Endothelial cell of umbilical vein (primary cell): Measurements from ENCODE around the gene PRKAB1. TPM values are rescaled to one million over a fixed set of nuclear protein-coding genes. Genes with fewer than 3 reads are reported as not detected.

ENCODE experiments used
- BruUV-seq: library from RNA; stranded (reverse); fragments of 400-500 nt; replicated peaks from 2 replicates; lab custom pipeline; 2021; lab: Mats Ljungman, UMichigan
- CTCF ChIA-PET: fragments of 300-600, 350-600 bp; sonication (Branson Sonifier 250); formaldehyde crosslinking; loops from one replicate; lab custom pipeline; 2021; ENCODE audit warnings: antibody characterized with exemption, inconsistent platforms; lab: Charles Lee
- POLR2A ChIA-PET: fragments of 300-600, 350-600 bp; sonication (Branson Sonifier 250); formaldehyde crosslinking; loops from one replicate; lab custom pipeline; 2021; ENCODE audit warnings: antibody characterized with exemption, inconsistent platforms; lab: Charles Lee
- DNase-seq: peaks from one replicate; pipeline ENCODE4 v3.0.0-alpha.2; 2011; ENCODE audit warnings: low read depth, low spot score
- FAIRE-seq: peaks from 2 replicates; lab custom pipeline; 2011; peaks lifted over from hg19 to GRCh38; lab: Jason Lieb, UNC
- H2AFZ ChIP-seq: 2 replicates; pipeline ENCODE4 v1.6.0; 2012; ENCODE audit warnings: low read depth, low read length, control low read depth, inconsistent platforms
- H3K27ac ChIP-seq: 2 replicates; pipeline ENCODE4 v1.5.1; 2011; ENCODE audit warnings: low read depth, mild to moderate bottlenecking, control low read depth, low read length, moderate library complexity; ENCODE audit not compliant: insufficient read depth
- H3K27me3 ChIP-seq, 2 experiments: 2 replicates each; pipeline versions ENCODE4 v1.6.0 to v1.6.1; 2011; ENCODE audit warnings: low read length in 2 of 2, mixed read lengths in 1 of 2; ENCODE audit not compliant: control insufficient read depth in 2 of 2, insufficient read depth in 2 of 2
- H3K36me3 ChIP-seq, 2 experiments: 2 replicates in 1 of 2; 3 replicates in 1 of 2; pipeline ENCODE4 v1.5.1; 2011; ENCODE audit warnings: low read length in 2 of 2, mild to moderate bottlenecking in 1 of 2, moderate library complexity in 1 of 2; ENCODE audit not compliant: control insufficient read depth in 2 of 2, insufficient read depth in 2 of 2; ENCODE audit errors: extremely low read depth in 1 of 2
- H3K4me1 ChIP-seq: 3 replicates; pipeline ENCODE4 v1.5.1; 2011; ENCODE audit warnings: mild to moderate bottlenecking, low read length; ENCODE audit not compliant: control insufficient read depth, insufficient read depth; ENCODE audit errors: extremely low read depth
- H3K4me2 ChIP-seq: 2 replicates; pipeline ENCODE4 v1.6.1; 2011; ENCODE audit warnings: low read length, control low read depth, mixed read lengths; ENCODE audit not compliant: insufficient read depth
- H3K4me3 ChIP-seq, 3 experiments: fragments of 200-600 bp in 1 of 3; sonication (generic), shearing (Covaris generic) in 1 of 3; replicated peaks in 1 of 3; 2 replicates each; pipeline ENCODE4 v1.5.1; 2011 to 2016; ENCODE audit warnings: control low read depth in 3 of 3, low read length in 3 of 3, mild to moderate bottlenecking in 2 of 3, inconsistent platforms in 1 of 3, low read depth in 1 of 3, moderate library complexity in 1 of 3; ENCODE audit not compliant: insufficient read depth in 1 of 3
- H3K79me2 ChIP-seq: 2 replicates; pipeline ENCODE4 v1.6.0; 2012; ENCODE audit warnings: low read length, inconsistent platforms; ENCODE audit not compliant: control insufficient read depth, insufficient read depth
- H3K9ac ChIP-seq: replicated peaks from 2 replicates; pipeline ENCODE3; 2011; ENCODE audit warnings: low read length, control low read depth; ENCODE audit not compliant: insufficient read depth; ENCODE audit errors: extremely low read depth
- H3K9me1 ChIP-seq: replicated peaks from 3 replicates; pipeline ENCODE4 v1.6.0; 2011; ENCODE audit warnings: mild to moderate bottlenecking, low read length; ENCODE audit not compliant: control insufficient read depth, insufficient read depth; ENCODE audit errors: extremely low read depth
- H3K9me3 ChIP-seq: replicated peaks from 2 replicates; pipeline ENCODE4 v1.5.1; 2012; ENCODE audit warnings: low read length, inconsistent platforms; ENCODE audit not compliant: control insufficient read depth, insufficient read depth
- H4K20me1 ChIP-seq: replicated peaks from 2 replicates; pipeline ENCODE3; 2011; ENCODE audit warnings: mild to moderate bottlenecking, low read length; ENCODE audit not compliant: control insufficient read depth, insufficient read depth; ENCODE audit errors: extremely low read depth
- CTCF ChIP-seq, 2 donors: IDR thresholded peaks; 1 replicate in 1 of 2; 2 replicates in 1 of 2; pipeline ENCODE4 v1.5.1; 2011; ENCODE audit warnings: low read length in 2 of 2, mild to moderate bottlenecking in 2 of 2, moderate library complexity in 2 of 2, control low read depth in 1 of 2, inconsistent platforms in 1 of 2, low read depth in 1 of 2; ENCODE audit not compliant: insufficient read depth in 1 of 2; ENCODE audit errors: extremely low read depth in 1 of 2
- FOS ChIP-seq: IDR thresholded peaks from 2 replicates; pipeline ENCODE4 v1.6.1; 2011; ENCODE audit warnings: mild to moderate bottlenecking, low read length, moderate library complexity, borderline replicate concordance; ENCODE audit not compliant: insufficient read depth
- GATA2 ChIP-seq: IDR thresholded peaks from 2 replicates; pipeline ENCODE4 v1.7.0; 2011; ENCODE audit warnings: low read depth, mild to moderate bottlenecking, moderate library complexity, mixed read lengths, low read length; ENCODE audit not compliant: insufficient read length, insufficient read depth
- JUN ChIP-seq: IDR thresholded peaks from 2 replicates; pipeline ENCODE4 v1.6.1; 2011; ENCODE audit warnings: borderline replicate concordance, low read depth; ENCODE audit not compliant: insufficient read length, insufficient read depth
- MYC ChIP-seq: IDR thresholded peaks from one replicate; pipeline ENCODE4 v1.6.1; 2011; ENCODE audit warnings: mild to moderate bottlenecking, low read depth, low read length
- POLR2A ChIP-seq: IDR thresholded peaks from 2 replicates; pipeline ENCODE4 v1.6.1; 2012; ENCODE audit warnings: low read depth, mild to moderate bottlenecking, control low read depth, low read length
- POLR2AphosphoS5 ChIP-seq: IDR thresholded peaks from 2 replicates; pipeline ENCODE4 v1.6.1; 2012; ENCODE audit warnings: low read depth, mild to moderate bottlenecking, control low read depth, low read length, moderate library complexity; ENCODE audit not compliant: insufficient read depth
- dilution Hi-C: fragments of 300-500 bp; cut with MboI; formaldehyde crosslinking; loops from one replicate; pipeline ENCODE4 v1.15.0; 2019; ENCODE audit warnings: low sequenced_read_pairs; ENCODE audit not compliant: extremely low pct_ligation_motif_present
- intact Hi-C: fragments of 100-400 bp; cut with micrococcal nuclease; formaldehyde crosslinking; loops from one replicate; pipeline ENCODE4 v1.10.0; 2022
- polyA plus RNA-seq, 4 experiments: library from polyadenylated mRNA; depleted of rRNA in 3 of 4; stranded (reverse) in 3 of 4; unstranded in 1 of 4; fragments of >200 nt; gene quantifications; 2 replicates each; pipeline versions ENCODE4 v1.2.1 to v1.2.3, GENCODE V29; 2011 to 2012; ENCODE audit warnings: missing spikeins in 1 of 4
- total RNA-seq: library from RNA; stranded (reverse); gene quantifications from 2 replicates; pipeline ENCODE4 v1.2.3, GENCODE V29; 2021

PRKAB1 gene
- total and polyA plus RNA-seq, 2 donors (not counting 3 experiments of a cell fraction or from before 2014, with no cell fraction given): 23.1 to 27.0 TPM

- H3K79me2 ChIP-seq: no peaks in the 10 kb centered on the region
- no peak overlapping the region for H3K4me2 ChIP-seq
- H4K20me1 ChIP-seq: no peaks in the 10 kb centered on the region
- H3K9ac ChIP-seq: no peak overlapping the region
- no peaks in the 10 kb centered on the region for H3K9me1 ChIP-seq
- no peak for FAIRE-seq
- H3K27ac ChIP-seq: no peak overlapping the region
- BruUV-seq: no TSS peak
- ChIA-PET CTCF (interaction anchor here (0.7 to 0.8 kb wide), 2 partner anchors 11 to 98 kb away, joined by 3 read pairs; no protein-coding TSS in a partner anchor), POLR2A (no interaction called here)
- dilution Hi-C loops: no loop called here
- no peaks in the 10 kb centered on the region for H3K9me3 ChIP-seq
- H3K4me1 ChIP-seq: no peaks in the 10 kb centered on the region
- peaks cover 9 to 27% of the 10 kb centered on the region in 2 experiments for H3K36me3 ChIP-seq
- intact Hi-C loops: no loop called here
- no peak overlapping the region for H3K4me3 ChIP-seq
- H2AFZ ChIP-seq: no peak overlapping the region
- DNase-seq: no peak
- no peak for TF ChIP-seq POLR2AphosphoS5
- no peak for TF ChIP-seq FOS
- TF ChIP-seq CTCF (IDR thresholded peaks at IDR 0.05; ENCODE audit: extremely low read depth in 1 of 2, insufficient read depth in 1 of 2, low read depth in 1 of 2, low read length in 2 of 2): no peak
- no peaks in the 10 kb centered on the region for H3K27me3 ChIP-seq
Observed at GRCh38 chr12:119682639-119683252, 14.8 kb downstream of the PRKAB1 start.

- TF ChIP-seq POLR2A (no peak), FOS (no peak), JUN (no peak), MYC (no peak), POLR2AphosphoS5 (no peak), CTCF (IDR thresholded peaks at IDR 0.05; ENCODE audit: extremely low read depth in 1 of 2, insufficient read depth in 1 of 2, low read depth in 1 of 2, low read length in 2 of 2) (no peak), GATA2 (no peak)
- Histone ChIP-seq H3K27me3 (no peaks in the 10 kb centered on the region), H3K4me2 (no peak overlapping the region), H3K79me2 (no peaks in the 10 kb centered on the region), H3K9ac (no peak overlapping the region), H3K36me3 (peaks cover 6 to 21% of the 10 kb centered on the region in 2 experiments), H3K9me3 (no peaks in the 10 kb centered on the region), H3K4me1 (no peaks in the 10 kb centered on the region), H4K20me1 (no peaks in the 10 kb centered on the region), H3K4me3 (no peak overlapping the region), H3K27ac (no peak overlapping the region), H3K9me1 (no peaks in the 10 kb centered on the region), H2AFZ (no peak overlapping the region)
- BruUV-seq: no TSS peak
- FAIRE-seq: no peak
- no peak for DNase-seq
- ChIA-PET CTCF (interaction anchor here (0.6 kb wide), 1 partner anchor 99 kb away, joined by 3 read pairs; no protein-coding TSS in a partner anchor), POLR2A (no interaction called here)
- intact Hi-C loops: no loop called here
- dilution Hi-C loops: no loop called here
Observed at GRCh38 chr12:119683413-119683812, 15.5 kb downstream of the PRKAB1 start.
